HG02973 (cell line): ENCODE results near the gene TCTN3.
A peak's percentile ranks its signal among the peaks of the same experiment; 100 is the strongest.
"Not testable (repeated sequence)": the region's sequence is repeated elsewhere in the genome, so short reads cannot be mapped to it uniquely, and the experiment has no call there.

ENCODE experiments used
- ATAC-seq: cut with Tn5 transposase; IDR thresholded peaks from one replicate; pipeline ENCODE4 v1.9.1; 2021; ENCODE audit warnings: moderate library complexity; ENCODE audit not compliant: unreplicated experiment

The TCTN3 gene

DNA sequence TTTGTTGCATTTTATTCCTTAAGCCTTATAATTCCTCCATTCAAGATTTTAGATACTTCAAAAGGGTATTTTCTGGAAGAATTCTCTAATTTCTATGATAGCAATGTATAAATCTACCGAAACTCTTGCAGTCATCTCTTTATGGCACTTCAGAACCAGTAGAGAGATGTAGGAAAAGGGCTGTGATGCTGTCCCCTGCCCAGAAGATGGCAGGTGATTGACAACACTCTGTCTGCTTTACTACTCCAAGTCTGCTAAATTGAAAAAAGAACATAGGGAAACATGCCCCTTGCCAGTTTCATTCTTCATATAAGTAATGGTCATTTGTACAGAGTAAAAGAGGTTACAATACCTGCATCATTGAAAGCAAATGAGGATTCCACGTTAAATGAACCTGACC is 5.1 kb downstream of the TCTN3 start:
- no peak for ATAC-seq

GRCh38 chr10:95683966-95684365 is 9.8 kb downstream of the TCTN3 start:
- no peak for ATAC-seq

DNA sequence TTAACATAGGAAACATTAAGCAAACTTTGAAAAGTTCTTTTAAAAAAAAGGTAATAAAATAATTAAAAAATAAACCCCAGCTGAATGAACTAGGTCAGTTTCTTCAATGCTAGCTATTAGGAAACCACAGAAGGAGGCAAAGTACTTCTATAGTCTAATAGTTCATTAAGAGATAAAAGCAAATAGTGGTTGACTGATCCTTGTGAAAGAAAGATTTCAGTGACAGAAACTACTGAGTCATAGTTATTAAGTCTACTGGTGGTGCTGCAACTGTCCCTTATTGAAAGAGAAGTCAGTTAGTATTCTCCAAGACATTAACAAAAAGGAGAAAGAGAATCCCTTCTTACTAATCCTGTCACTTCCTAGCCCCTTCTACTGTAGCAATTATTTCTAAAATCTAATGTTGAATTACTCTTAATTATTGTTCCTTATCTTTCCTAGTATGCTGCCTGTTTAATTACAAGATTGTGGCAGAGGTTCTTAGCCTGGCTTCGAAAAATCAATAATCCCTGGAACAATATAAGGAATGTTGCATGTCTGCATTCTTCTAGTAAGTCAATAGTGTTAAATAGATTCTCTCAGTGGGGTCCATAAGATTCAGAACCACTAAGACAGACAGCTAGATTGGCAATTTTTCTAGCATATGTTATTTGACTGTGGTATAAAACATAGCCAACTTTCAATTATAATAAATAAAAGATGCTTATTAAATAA is 18.2 kb downstream of the TCTN3 start:
- ATAC-seq = no peak

DNA sequence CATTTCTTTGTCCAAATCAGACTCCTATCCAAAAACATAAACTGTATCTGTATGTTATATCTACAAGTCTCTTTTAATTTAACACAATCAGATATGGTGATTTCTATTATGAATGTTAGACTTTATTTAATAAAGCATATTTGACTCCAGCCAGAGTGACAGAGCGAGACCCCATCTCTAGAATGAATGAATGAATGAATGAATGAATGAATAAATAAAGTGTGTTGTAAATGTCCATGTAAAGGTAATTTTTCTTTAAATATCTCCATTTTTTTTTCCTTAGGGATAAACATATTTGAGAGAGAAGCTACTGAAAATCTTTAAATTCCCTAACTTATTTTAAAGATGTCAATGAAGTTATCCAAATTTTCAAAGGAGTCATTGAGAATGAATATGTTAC is 19.1 kb downstream of the TCTN3 start:
- ATAC-seq = no peak

- not testable (repeated sequence) for ATAC-seq
Measured at GRCh38 chr10:95672641-95673040, 21.1 kb downstream of the TCTN3 start.

- no peak for ATAC-seq
Measured at GRCh38 chr10:95664543-95664942, 29.2 kb downstream of the TCTN3 start.

DNA sequence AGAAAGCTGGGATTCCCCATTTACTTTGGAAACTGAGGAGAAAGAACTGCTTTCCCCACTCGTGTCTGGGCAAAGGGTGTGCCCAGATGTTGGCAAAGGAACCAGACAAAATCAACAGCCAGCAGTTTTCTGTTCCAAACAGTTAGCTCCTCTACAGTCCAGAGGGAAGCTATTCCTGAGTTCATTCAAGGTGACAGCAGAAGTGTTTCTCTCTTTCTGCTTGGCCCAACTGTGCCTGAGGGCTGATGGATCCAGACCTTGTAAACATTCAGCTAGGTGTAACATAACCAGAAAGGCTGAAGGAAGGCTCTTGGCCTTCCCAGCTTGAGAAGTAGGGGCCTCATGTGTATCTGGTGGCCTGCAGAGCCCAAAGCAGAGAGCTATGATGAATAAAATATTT is 30.2 kb downstream of the TCTN3 start:
- ATAC-seq = no peak

DNA sequence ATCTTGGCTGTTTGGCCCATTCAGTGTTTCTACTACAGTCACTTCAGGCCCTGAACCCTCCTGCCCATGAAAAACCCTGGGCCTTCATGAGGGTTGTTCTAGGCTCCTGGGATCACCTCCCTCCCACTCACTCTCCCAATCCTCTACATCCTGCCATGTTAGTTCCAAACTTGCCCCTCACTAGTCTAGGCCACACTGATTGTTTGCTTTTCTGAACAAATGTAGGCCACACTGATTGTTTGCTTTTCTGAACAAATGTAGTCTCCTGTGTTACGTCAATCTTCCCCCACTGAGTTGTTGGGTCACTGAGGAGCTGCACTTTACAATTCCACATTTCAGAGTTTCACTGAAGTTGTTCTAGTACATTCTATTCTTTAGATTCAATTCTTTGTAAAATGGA is 31.9 kb downstream of the TCTN3 start:
- no peak for ATAC-seq

DNA sequence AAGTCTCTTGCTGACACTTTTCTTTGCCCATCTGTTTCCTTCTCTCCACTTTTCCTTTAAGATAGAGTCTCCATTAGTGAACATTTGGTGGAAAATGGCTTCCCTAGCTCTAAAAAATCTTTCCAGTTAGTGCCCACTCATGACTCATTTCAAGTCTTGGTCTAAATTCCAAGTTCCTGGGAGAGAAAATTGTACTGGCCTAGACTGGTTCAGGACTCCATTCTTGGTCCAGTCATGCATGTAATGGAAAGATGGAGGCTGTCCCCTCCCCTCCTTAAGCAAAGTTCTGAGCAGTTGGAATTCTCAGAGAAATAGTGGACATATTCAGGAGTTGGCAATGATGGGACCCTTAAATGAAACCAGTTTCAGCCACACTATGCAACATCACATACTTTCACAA is 33.4 kb downstream of the TCTN3 start:
- no peak for ATAC-seq

- no peak for ATAC-seq
Measured at GRCh38 chr10:95657250-95657649, 36.5 kb downstream of the TCTN3 start.

DNA sequence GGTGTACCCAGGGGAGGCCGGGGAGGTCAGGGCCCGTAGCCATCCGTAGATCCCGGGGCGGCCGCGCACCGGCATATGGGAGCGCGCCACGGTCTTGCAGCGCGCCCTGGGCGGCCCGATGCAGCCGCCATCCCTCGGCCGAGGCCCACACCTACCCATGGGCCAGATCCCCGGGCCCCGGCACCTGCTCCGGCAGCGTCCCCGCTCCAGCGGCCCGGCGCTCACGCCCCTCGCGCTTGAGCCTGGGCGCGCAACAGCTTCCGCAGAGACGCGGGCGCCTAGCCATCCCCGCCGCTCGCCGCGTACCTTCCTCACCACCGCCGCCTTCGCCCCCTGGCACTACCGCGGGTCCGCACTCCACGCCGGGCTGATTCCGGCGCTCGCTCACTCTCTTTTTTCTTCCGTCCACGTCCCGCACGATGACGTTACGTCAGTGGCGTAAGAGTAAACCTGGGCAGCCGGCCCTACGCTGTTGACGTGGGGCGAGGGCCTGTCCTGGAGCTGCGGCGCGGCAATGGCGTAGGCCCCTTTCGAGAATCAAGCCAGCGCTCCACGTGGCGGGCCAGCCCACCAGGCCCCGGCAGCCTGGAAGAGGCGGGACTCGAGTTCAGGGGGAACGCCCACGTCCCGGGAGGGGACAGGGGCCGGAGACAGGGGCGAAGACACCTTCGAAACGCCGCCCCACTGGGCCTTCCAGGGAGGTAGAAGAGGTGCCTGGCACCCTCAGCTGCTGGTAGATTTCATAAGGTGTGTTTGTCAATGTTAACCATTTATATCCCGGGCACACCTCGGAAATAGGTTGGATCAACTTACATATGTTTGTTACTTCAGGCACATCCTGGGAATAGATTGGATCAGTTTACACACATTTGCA is 37.2 kb downstream of the TCTN3 start, which contains the start of gene ALDH18A1:
Gene ALDH18A1, minus strand, starts transcription at position 421 of the 874 bp plus-strand sequence. CDS start 3,334 bp downstream, outside the sequence.
- peak; percentile 80 for ATAC-seq

GRCh38 chr10:95655571-95656290 is 38.0 kb downstream of the TCTN3 start:
- ATAC-seq = no peak

DNA sequence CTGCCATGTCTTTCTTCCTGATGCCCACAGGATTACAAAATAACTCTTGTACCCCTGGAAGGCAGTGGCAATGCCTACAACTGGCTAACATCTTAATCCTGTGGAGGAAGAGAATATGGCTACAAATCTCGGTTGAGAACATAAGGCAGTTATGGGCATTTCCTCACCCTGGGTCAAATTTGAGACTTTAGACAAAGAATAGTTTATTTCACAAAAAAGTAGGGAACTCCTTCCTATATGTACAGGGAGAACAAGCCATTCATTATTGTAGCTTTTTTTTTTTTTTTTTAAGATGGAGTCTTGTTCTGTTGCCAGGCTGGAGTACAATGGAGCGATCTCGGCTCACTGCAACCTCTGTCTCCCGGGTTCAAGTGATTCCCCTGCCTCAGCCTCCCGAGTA is 39.8 kb downstream of the TCTN3 start:
- ATAC-seq = no peak

DNA sequence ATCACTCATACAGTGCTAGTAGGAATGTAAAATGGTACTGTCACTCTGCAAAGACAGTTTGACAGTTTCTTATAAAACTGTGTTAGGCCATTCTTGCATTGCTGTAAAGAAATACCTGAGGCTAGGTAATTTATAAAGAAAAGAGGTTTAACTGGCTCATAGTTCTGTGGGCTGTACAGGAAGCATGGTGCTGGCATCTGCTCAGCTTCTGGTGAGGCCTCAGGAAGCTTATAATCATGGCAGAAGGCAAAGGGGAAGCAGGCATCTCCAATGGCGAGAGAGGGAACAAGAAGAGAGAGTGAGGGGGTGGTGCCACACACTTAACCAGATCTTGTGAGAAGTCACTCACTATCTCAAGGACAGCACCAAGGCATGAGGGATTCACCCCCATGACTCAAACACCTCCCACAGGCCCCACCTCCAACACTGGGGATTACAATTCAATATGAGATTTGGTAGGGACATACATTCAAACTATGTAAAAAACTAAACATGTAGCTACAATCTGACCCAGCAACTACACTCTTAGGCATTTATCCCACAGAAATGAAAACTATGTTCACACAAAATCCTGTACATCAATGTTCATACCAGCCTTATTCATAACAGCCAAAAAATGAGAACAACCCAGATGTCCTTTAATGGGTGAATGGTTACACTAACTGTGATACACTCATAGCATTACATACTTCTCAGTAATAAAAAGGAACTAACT is 42.2 kb downstream of the TCTN3 start:
- ATAC-seq = no peak

DNA sequence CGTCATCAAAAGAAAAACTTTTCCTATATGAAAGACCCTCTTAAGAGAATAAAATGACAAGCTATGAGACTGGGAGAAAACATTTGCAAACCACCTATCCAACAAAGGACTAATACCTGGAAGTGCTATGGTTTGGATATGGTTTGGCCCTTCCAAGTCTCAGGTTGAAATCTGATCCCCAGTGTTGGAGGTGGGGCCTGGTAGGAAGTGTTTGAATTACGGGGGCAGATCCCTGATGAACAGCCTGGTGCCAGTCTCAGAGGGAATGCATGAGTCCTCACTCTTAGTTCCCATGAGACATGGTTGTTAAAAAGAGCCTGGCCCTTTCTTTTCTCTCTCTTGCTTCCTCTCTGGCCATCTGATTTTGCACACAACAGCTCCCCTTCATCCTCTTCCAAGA is 43.5 kb downstream of the TCTN3 start:
- ATAC-seq = no peak

GRCh38 chr10:95648138-95648537 is 45.6 kb downstream of the TCTN3 start:
- ATAC-seq = no peak

GRCh38 chr10:95646160-95646559 is 47.6 kb downstream of the TCTN3 start:
- no peak for ATAC-seq

- no peak for ATAC-seq
Measured at GRCh38 chr10:95644901-95645300, 48.8 kb downstream of the TCTN3 start.

DNA sequence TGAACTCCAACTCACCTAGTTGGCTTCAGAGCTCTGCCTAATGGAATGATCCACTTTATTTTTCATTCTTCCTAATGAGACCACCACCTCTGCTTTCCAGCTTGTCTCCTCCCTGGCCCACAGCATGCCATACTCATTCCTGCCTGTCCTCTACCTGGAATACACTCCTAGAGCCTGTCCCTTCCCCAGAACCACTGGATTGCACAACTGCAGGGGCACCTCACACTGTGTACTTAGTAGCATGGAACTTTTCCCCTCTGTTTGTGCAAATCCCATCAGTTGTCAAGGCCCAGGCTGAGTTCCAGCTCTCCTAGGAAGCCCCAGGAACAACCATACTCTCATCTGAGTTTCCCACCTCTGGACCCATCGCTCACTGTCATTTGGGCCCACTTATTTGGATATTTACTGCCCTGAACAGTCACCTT is 52.8 kb downstream of the TCTN3 start:
- ATAC-seq = no peak

- no peak for ATAC-seq
Measured at GRCh38 chr10:95637911-95638310, 55.8 kb downstream of the TCTN3 start.

- ATAC-seq = no peak
Measured at GRCh38 chr10:95637140-95637539, 56.6 kb downstream of the TCTN3 start.
